Neural progenitor cell (in vitro differentiated cells): ENCODE measurements around the gene SIPA1L2.

ENCODE experiments used
- CTCF ChIP-seq: fragments of 200-600 bp; sonication (generic); IDR thresholded peaks from 2 replicates; pipeline ENCODE4 v1.5.1; 2017; ENCODE audit warnings: antibody characterized with exemption, mild to moderate bottlenecking
- EZH2 ChIP-seq: fragments of 200-600 bp; sonication (generic); IDR thresholded peaks from 2 replicates; pipeline ENCODE4 v1.6.1; 2017; ENCODE audit warnings: antibody characterized with exemption, mild to moderate bottlenecking, moderate library complexity

GRCh38 chr1:232585486-232585885 is 44.4 kb downstream of the SIPA1L2 start:
- TF ChIP-seq CTCF (no peak), EZH2 (no peak)
